NCI-H2107 treated with DMSO at 0.1 percent for 48 hours (cell line): Measurements from ENCODE around the gene TRIM32.
"Not testable (repeated sequence)": the region's sequence is repeated elsewhere in the genome, so short reads cannot be mapped to it uniquely, and the experiment has no call there.

Experiments used
- DNase-seq: peaks from one replicate; lab custom pipeline; 2025; ENCODE audit not compliant: unreplicated experiment; lab: John Stamatoyannopoulos, UW

TRIM32 gene

GRCh38 chr9:116673375-116673774, 13.7 kb upstream of the TRIM32 start:
- no peak for DNase-seq

- DNase-seq = no peak
These were observed 12.7 kb upstream of the TRIM32 start for GRCh38 chr9:116674210-116674980.

- DNase-seq = no peak
These were observed 3.6 kb upstream of the TRIM32 start for GRCh38 chr9:116683535-116683934.

GRCh38 chr9:116685166-116685565, 1.9 kb upstream of the TRIM32 start:
- no peak for DNase-seq

- DNase-seq = no peak
These were observed 970 bp upstream of the TRIM32 start for GRCh38 chr9:116686135-116686534.

- DNase-seq = no peak
These were observed 422 bp upstream of the TRIM32 start for GRCh38 chr9:116686693-116687073.

GRCh38 chr9:116687754-116688135, 640 bp downstream of the TRIM32 start:
- DNase-seq = no peak

- no peak for DNase-seq
These were observed 1.8 kb downstream of the TRIM32 start for GRCh38 chr9:116688806-116689485.

- no peak for DNase-seq
These were observed 2.5 kb downstream of the TRIM32 start for GRCh38 chr9:116689486-116690032.

- DNase-seq = not testable (repeated sequence)
These were observed 3.7 kb downstream of the TRIM32 start for GRCh38 chr9:116690805-116691204.

- DNase-seq = no peak
These were observed 4.5 kb downstream of the TRIM32 start for GRCh38 chr9:116691607-116692006.

GRCh38 chr9:116692616-116693015, 5.5 kb downstream of the TRIM32 start:
- DNase-seq = no peak

- DNase-seq = no peak
These were observed 6.2 kb downstream of the TRIM32 start for GRCh38 chr9:116693233-116693731.

- DNase-seq = no peak
These were observed 7.7 kb downstream of the TRIM32 start for GRCh38 chr9:116694785-116695291.

GRCh38 chr9:116695438-116695837, 8.3 kb downstream of the TRIM32 start:
- DNase-seq = no peak

- DNase-seq = no peak
These were observed 10.3 kb downstream of the TRIM32 start for GRCh38 chr9:116697362-116697761.

GRCh38 chr9:116697887-116698286, 10.8 kb downstream of the TRIM32 start:
- no peak for DNase-seq

- no peak for DNase-seq
These were observed 13.2 kb downstream of the TRIM32 start for GRCh38 chr9:116700279-116700678.

- DNase-seq = no peak
These were observed 14.1 kb downstream of the TRIM32 start for GRCh38 chr9:116700882-116701865.

GRCh38 chr9:116701940-116702642, 15.0 kb downstream of the TRIM32 start:
- DNase-seq = no peak
